ENCODE measurements around the gene BCL2.

Gene BCL2

DNA sequence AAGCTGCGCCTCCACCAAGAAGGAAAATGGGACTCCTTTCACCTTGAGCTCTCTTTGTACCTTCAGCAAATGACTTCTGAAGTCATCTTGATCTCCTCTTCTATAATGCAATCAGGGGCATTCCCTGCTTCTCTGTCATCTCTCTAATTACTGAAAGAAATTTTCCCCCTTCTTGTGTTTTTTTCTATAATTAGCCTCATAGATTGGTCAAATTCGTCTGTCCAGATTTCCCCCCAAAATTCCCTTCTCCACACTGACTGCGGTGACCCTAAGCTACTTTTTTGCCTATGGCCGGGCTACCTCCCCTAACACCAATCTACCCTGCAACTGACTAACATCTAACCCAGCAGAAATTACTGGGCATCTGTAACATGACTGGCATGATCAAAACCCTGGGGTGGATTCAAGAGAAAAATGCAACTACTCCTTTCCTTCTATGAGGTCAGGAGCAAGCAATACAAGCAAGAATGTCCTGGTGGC lies 168.6 kb downstream of the BCL2 start:
- ATAC-seq = no peak
- TF ChIP-seq, protein P1, sequence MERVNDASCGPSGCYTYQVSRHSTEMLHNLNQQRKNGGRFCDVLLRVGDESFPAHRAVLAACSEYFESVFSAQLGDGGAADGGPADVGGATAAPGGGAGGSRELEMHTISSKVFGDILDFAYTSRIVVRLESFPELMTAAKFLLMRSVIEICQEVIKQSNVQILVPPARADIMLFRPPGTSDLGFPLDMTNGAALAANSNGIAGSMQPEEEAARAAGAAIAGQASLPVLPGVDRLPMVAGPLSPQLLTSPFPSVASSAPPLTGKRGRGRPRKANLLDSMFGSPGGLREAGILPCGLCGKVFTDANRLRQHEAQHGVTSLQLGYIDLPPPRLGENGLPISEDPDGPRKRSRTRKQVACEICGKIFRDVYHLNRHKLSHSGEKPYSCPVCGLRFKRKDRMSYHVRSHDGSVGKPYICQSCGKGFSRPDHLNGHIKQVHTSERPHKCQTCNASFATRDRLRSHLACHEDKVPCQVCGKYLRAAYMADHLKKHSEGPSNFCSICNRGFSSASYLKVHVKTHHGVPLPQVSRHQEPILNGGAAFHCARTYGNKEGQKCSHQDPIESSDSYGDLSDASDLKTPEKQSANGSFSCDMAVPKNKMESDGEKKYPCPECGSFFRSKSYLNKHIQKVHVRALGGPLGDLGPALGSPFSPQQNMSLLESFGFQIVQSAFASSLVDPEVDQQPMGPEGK (CRISPR knock-in tag; IDR thresholded peaks at IDR 0.05; ENCODE audit: borderline replicate concordance) = no peak
- TF ChIP-seq GLIS3 (CRISPR knock-in tag; IDR thresholded peaks at IDR 0.05) (no peak), SNAI2 (CRISPR knock-in tag; IDR thresholded peaks at IDR 0.05) (no peak), RARB (CRISPR knock-in tag; IDR thresholded peaks at IDR 0.05) (no peak), ZNF8 (CRISPR knock-in tag; IDR thresholded peaks at IDR 0.05) (no peak), OSR1 (CRISPR knock-in tag; IDR thresholded peaks at IDR 0.05) (no peak), ZNF565 (CRISPR knock-in tag; conservative IDR thresholded peaks at IDR 0.05; ENCODE audit: low read depth) (no peak)
- TF ChIP-seq, protein P2, sequence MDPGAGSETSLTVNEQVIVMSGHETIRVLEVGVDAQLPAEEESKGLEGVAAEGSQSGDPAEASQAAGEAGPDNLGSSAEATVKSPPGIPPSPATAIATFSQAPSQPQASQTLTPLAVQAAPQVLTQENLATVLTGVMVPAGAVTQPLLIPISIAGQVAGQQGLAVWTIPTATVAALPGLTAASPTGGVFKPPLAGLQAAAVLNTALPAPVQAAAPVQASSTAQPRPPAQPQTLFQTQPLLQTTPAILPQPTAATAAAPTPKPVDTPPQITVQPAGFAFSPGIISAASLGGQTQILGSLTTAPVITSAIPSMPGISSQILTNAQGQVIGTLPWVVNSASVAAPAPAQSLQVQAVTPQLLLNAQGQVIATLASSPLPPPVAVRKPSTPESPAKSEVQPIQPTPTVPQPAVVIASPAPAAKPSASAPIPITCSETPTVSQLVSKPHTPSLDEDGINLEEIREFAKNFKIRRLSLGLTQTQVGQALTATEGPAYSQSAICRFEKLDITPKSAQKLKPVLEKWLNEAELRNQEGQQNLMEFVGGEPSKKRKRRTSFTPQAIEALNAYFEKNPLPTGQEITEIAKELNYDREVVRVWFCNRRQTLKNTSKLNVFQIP (CRISPR knock-in tag; IDR thresholded peaks at IDR 0.05; ENCODE audit: borderline replicate concordance, low read depth) = no peak

DNA sequence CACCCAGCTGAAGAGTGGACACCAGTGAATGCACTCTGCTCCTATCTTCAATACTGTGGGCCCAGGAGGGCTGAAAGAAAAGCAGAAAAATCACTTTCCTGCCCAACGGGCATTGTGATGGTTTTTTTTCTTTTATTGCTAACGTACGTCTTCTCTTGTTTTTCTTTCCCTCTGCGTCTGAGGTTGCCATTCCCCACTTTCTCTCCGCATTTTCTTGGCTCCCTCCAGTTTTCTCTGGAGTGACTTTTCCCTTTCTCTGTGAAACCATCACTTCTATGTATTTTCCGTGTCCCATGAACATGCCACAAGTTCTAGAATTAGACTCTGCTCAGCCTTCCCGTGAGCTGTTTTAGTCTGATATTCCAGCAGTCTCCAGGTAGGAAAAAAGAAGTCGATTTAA lies 169.2 kb downstream of the BCL2 start:
- TF ChIP-seq, protein P3, sequence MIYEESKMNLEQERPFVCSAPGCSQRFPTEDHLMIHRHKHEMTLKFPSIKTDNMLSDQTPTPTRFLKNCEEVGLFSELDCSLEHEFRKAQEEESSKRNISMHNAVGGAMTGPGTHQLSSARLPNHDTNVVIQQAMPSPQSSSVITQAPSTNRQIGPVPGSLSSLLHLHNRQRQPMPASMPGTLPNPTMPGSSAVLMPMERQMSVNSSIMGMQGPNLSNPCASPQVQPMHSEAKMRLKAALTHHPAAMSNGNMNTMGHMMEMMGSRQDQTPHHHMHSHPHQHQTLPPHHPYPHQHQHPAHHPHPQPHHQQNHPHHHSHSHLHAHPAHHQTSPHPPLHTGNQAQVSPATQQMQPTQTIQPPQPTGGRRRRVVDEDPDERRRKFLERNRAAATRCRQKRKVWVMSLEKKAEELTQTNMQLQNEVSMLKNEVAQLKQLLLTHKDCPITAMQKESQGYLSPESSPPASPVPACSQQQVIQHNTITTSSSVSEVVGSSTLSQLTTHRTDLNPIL (CRISPR knock-in tag; IDR thresholded peaks at IDR 0.05; ENCODE audit: low read depth) = no peak
- TF ChIP-seq OSR1 (CRISPR knock-in tag; IDR thresholded peaks at IDR 0.05) (no peak), ISL1 (CRISPR knock-in tag; IDR thresholded peaks at IDR 0.05) (no peak), TCF4 (CRISPR knock-in tag; IDR thresholded peaks at IDR 0.05; ENCODE audit: borderline replicate concordance) (no peak)
- TF ChIP-seq, protein P2 (CRISPR knock-in tag; IDR thresholded peaks at IDR 0.05; ENCODE audit: borderline replicate concordance, low read depth) = no peak
- ATAC-seq = no peak

DNA sequence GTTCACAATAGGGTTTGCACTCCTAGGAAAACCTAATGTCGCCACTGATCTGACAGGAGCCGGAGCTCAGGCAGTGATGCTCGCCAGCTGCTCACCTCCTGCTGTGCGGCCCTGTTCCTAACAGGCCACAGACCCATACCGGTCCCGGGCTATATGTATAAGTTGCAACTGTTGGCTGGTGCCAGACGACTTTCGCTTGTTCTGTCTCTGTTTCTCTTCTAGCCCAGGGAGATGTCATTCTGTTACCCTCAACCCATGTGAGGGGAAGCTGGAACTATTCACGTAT lies 170.3 kb downstream of the BCL2 start:
- no peak for ATAC-seq
- TF ChIP-seq RARB (CRISPR knock-in tag; IDR thresholded peaks at IDR 0.05) = no peak
- TF ChIP-seq, protein P1 (CRISPR knock-in tag; IDR thresholded peaks at IDR 0.05; ENCODE audit: borderline replicate concordance) = no peak
- TF ChIP-seq ZNF70 (CRISPR knock-in tag; IDR thresholded peaks at IDR 0.05) = no peak
- TF ChIP-seq, protein P3 (CRISPR knock-in tag; IDR thresholded peaks at IDR 0.05; ENCODE audit: low read depth) = no peak
- TF ChIP-seq ISL1 (CRISPR knock-in tag; IDR thresholded peaks at IDR 0.05) = no peak
- TF ChIP-seq TOX (CRISPR knock-in tag; IDR thresholded peaks at IDR 0.05; ENCODE audit: borderline replicate concordance) = no peak
- TF ChIP-seq PPARA (CRISPR knock-in tag; IDR thresholded peaks at IDR 0.05; ENCODE audit: borderline replicate concordance) = no peak
- TF ChIP-seq, protein P4, sequence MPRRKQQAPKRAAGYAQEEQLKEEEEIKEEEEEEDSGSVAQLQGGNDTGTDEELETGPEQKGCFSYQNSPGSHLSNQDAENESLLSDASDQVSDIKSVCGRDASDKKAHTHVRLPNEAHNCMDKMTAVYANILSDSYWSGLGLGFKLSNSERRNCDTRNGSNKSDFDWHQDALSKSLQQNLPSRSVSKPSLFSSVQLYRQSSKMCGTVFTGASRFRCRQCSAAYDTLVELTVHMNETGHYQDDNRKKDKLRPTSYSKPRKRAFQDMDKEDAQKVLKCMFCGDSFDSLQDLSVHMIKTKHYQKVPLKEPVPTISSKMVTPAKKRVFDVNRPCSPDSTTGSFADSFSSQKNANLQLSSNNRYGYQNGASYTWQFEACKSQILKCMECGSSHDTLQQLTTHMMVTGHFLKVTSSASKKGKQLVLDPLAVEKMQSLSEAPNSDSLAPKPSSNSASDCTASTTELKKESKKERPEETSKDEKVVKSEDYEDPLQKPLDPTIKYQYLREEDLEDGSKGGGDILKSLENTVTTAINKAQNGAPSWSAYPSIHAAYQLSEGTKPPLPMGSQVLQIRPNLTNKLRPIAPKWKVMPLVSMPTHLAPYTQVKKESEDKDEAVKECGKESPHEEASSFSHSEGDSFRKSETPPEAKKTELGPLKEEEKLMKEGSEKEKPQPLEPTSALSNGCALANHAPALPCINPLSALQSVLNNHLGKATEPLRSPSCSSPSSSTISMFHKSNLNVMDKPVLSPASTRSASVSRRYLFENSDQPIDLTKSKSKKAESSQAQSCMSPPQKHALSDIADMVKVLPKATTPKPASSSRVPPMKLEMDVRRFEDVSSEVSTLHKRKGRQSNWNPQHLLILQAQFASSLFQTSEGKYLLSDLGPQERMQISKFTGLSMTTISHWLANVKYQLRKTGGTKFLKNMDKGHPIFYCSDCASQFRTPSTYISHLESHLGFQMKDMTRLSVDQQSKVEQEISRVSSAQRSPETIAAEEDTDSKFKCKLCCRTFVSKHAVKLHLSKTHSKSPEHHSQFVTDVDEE (CRISPR knock-in tag; IDR thresholded peaks at IDR 0.05) = no peak
- no peak for TF ChIP-seq BACH2 (CRISPR knock-in tag; IDR thresholded peaks at IDR 0.05; ENCODE audit: borderline replicate concordance)
- TF ChIP-seq, protein P2 (CRISPR knock-in tag; IDR thresholded peaks at IDR 0.05; ENCODE audit: borderline replicate concordance, low read depth) = no peak
- TF ChIP-seq ZNF8 (CRISPR knock-in tag; IDR thresholded peaks at IDR 0.05) = no peak
- no peak for TF ChIP-seq ARNTL (CRISPR knock-in tag; IDR thresholded peaks at IDR 0.05; ENCODE audit: borderline replicate concordance, low read depth)
- no peak for TF ChIP-seq SNAI2 (CRISPR knock-in tag; IDR thresholded peaks at IDR 0.05)

Measured in SK-N-SH treated with all-trans-retinoic acid at 6 μM for 48 hours (cell line).